Adipose tissue (tissue), 3 donors: ENCODE measurements around the gene DOK3. TPM values are rescaled to one million over a fixed set of nuclear protein-coding genes. Genes with fewer than 3 reads are reported as not detected.

ENCODE experiments used
- polyA plus RNA-seq, 3 donors: library from polyadenylated mRNA; stranded (reverse); fragments of 200-250 nt; gene quantifications; one replicate each; pipeline ENCODE4 v1.2.3, GENCODE V29; 2013
- donor health status: healthy with polysubstance abuse.
- donor health status: Bipolar disorder and iron deficiency.
- donor health status: healthy.

DOK3 gene
- polyA plus RNA-seq, 3 donors: 5.2 to 17.7 (median 15.1) TPM

Other genes with a start within 250 kb of the DOK3 start
- gene RAB24, start 206.1 kb downstream of the DOK3 start, polyA plus RNA-seq: 10 to 100 TPM; 33.7 to 70.7 (median 59.7) TPM
- 100 to 1,000 TPM in 2 of 3 donors, 10 to 100 TPM in 1; 94.6 to 215 (median 185) TPM for gene PRELID1, start 206.0 kb downstream of the DOK3 start, polyA plus RNA-seq
- gene MXD3, start 197.9 kb downstream of the DOK3 start, polyA plus RNA-seq: 10 to 100 TPM in 2 of 3 donors, 1 to 10 TPM in 1; 5.4 to 11.1 (median 10.1) TPM
- gene LMAN2, start 158.2 kb downstream of the DOK3 start, polyA plus RNA-seq: 100 to 1,000 TPM; 100 to 227 (median 155) TPM
- 10 to 100 TPM; 10.1 to 17.9 (median 15.9) TPM for gene RGS14, start 151.9 kb downstream of the DOK3 start, polyA plus RNA-seq
- not detected for gene SLC34A1, start 125.4 kb downstream of the DOK3 start, polyA plus RNA-seq
- gene PFN3, start 109.2 kb downstream of the DOK3 start, polyA plus RNA-seq: not detected
- 1 to 10 TPM in 1 of 3 donors, under 1 TPM in 1, not detected in 1; 0.42 to 2.0 TPM for gene F12, start 100.3 kb downstream of the DOK3 start, polyA plus RNA-seq
- 10 to 100 TPM; 10.8 to 21.5 (median 16.2) TPM for gene GRK6, start 83.2 kb downstream of the DOK3 start, polyA plus RNA-seq
- 1 to 10 TPM in 2 of 3 donors, under 1 TPM in 1; 0.34 to 2.7 (median 1.9) TPM for gene PRR7, start 63.0 kb downstream of the DOK3 start, polyA plus RNA-seq
- gene DBN1, start 36.2 kb downstream of the DOK3 start, polyA plus RNA-seq: 10 to 100 TPM; 10.1 to 85.7 (median 45.1) TPM
- 100 to 1,000 TPM in 1 of 3 donors, 10 to 100 TPM in 2; 10.5 to 105 (median 54.0) TPM for gene PDLIM7, start 12.2 kb downstream of the DOK3 start, polyA plus RNA-seq
- 10 to 100 TPM; 45.8 to 77.4 (median 77.2) TPM for gene DDX41, start 7.1 kb upstream of the DOK3 start, polyA plus RNA-seq
- gene FAM193B, start 44.7 kb upstream of the DOK3 start, polyA plus RNA-seq: 100 to 1,000 TPM in 1 of 3 donors, 10 to 100 TPM in 2; 61.5 to 201 (median 72.5) TPM
- 100 to 1,000 TPM in 2 of 3 donors, 10 to 100 TPM in 1; 67.5 to 185 (median 118) TPM for gene TMED9, start 82.4 kb upstream of the DOK3 start, polyA plus RNA-seq
- gene B4GALT7, start 90.3 kb upstream of the DOK3 start, polyA plus RNA-seq: 10 to 100 TPM; 21.6 to 45.4 (median 23.8) TPM